Inferior parietal cortex (tissue), 1 donor: ENCODE results near the gene ICOSLG.
"Not testable (repeated sequence)": the region's sequence is repeated elsewhere in the genome, so short reads cannot be mapped to it uniquely, and the experiment has no call there.

Experiments used
- DNase-seq: peaks from one replicate; pipeline ENCODE4 v3.0.0-alpha.2; 2016; ENCODE audit errors: extremely low spot score

The ICOSLG gene

DNA sequence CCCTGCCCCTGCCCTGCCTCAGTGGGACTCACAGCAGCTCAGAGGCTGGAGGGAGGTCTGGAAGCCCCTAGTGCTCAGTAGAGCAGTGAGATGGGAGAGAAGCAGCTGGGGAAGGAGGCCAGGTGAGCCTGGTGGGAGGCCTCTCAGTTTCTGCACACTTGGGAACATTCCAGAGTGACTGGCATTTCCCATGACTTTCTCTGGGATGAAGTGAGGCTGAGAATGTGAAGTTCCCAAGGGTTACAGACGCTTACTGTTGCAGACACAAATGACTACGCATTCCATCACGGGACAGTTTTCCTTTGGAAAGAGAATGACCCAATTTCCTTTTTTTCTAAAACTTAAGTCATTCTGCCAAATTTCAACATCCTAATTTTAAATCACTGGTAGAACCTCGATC is 59.2 kb downstream of the ICOSLG start:
- not testable (repeated sequence) for DNase-seq

DNA sequence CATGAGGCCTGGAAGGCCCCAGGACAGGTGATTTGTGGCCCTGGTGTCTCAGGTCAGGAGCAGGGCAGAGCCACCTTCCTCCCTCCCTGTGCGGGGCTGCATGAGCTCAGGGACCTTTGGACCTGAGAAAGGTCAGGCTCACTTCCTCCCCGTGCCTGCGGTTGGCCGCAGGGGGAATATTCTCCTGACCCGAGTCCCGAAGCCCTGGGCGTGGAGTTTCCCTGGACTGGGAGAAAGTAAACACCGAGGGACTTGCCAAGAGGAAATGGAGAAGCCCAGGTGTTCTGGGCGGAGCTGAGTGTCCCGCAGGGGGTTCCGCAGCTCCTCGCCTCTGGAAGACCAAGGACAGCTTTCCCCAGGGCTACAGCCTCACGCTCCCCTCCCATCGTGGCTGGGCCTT is 64.6 kb downstream of the ICOSLG start:
- DNase-seq: not testable (repeated sequence)

DNA sequence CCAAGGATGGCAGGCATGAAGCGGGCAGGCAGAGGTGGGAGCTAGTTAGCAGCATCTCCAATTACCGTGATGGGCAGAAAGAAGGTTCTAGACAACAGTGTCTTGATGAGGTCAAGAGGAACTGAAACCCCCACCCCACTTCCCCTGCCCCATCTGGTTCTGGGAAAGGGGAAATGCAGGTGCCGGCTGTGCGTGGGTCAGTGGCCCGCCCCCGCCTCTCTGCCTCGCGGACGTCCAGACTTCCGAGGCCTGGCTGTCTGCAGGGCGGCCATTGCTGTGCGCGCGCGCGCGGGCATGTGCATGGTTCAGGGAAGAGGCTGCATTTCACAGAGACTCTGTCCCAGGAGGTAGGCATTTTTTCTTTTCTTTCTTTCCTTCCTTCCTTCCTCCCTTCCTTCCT is 65.6 kb downstream of the ICOSLG start:
- DNase-seq: not testable (repeated sequence)
